Smooth muscle cell (in vitro differentiated cells): ENCODE data around the gene GAB2. TPM values are rescaled to one million over a fixed set of nuclear protein-coding genes. Genes with fewer than 3 reads are reported as not detected.

Source experiments
- DNase-seq: peaks from one replicate; lab custom pipeline; 2025; ENCODE audit not compliant: unreplicated experiment; lab: John Stamatoyannopoulos, UW
- H2AFZ ChIP-seq: fragments of 200-600 bp; sonication (generic); 2 replicates; pipeline ENCODE4 v1.6.0; 2016; ENCODE audit warnings: antibody characterized with exemption, low read depth, mild to moderate bottlenecking
- H3F3A ChIP-seq: fragments of 200-600 bp; sonication (generic); 2 replicates; pipeline ENCODE4 v1.6.0; 2017; ENCODE audit warnings: antibody characterized with exemption, low read depth
- H3K27ac ChIP-seq: fragments of 200-600 bp; sonication (generic); 2 replicates; pipeline ENCODE4 v1.5.1; 2016; ENCODE audit warnings: low read depth, mild to moderate bottlenecking
- H3K27me3 ChIP-seq: fragments of 200-600 bp; sonication (generic); 2 replicates; pipeline ENCODE4 v1.6.1; 2016; ENCODE audit warnings: low read depth, mild to moderate bottlenecking
- H3K36me3 ChIP-seq: fragments of 200-600 bp; sonication (generic); 2 replicates; pipeline ENCODE4 v1.5.1; 2016; ENCODE audit warnings: low read depth
- H3K4me1 ChIP-seq: fragments of 200-600 bp; sonication (generic); 2 replicates; pipeline ENCODE4 v1.5.1; 2016; ENCODE audit warnings: low read depth
- H3K4me2 ChIP-seq: fragments of 200-600 bp; sonication (generic); 2 replicates; pipeline ENCODE4 v1.6.0; 2016; ENCODE audit warnings: mild to moderate bottlenecking
- H3K4me3 ChIP-seq: fragments of 200-600 bp; sonication (generic); 2 replicates; pipeline ENCODE4 v1.5.1; 2016; ENCODE audit warnings: mild to moderate bottlenecking
- H3K79me2 ChIP-seq: fragments of 200-600 bp; sonication (generic); 2 replicates; pipeline ENCODE4 v1.6.0; 2016; ENCODE audit warnings: low read depth, mild to moderate bottlenecking
- H3K9ac ChIP-seq: fragments of 200-600 bp; sonication (generic); 2 replicates; pipeline ENCODE4 v1.6.0; 2016; ENCODE audit warnings: low read depth
- H3K9me3 ChIP-seq: fragments of 200-600 bp; sonication (generic); replicated peaks from 2 replicates; pipeline ENCODE4 v1.5.1; 2016; ENCODE audit warnings: low read depth
- H4K20me1 ChIP-seq: fragments of 200-600 bp; sonication (generic); 2 replicates; pipeline ENCODE4 v1.6.0; 2016; ENCODE audit warnings: low read depth
- WGBS: methylation state at CpG from one replicate; pipeline ENCODE4 v1.1.7; 2016; ENCODE audit warnings: low lambda C conversion rate; 5-methylcytosine and 5-hydroxymethylcytosine counted together
- polyA plus RNA-seq: library from polyadenylated mRNA; unstranded; fragments of >200 nt; fragmentation: Nextera tagmentation; extraction: Ambion mirVana; gene quantifications from 2 replicates; pipeline ENCODE4 v1.2.1, GENCODE V29; 2016
- total RNA-seq: library from RNA; depleted of rRNA; stranded (reverse); fragments of >200 nt; gene quantifications from 2 replicates; pipeline ENCODE4 v1.2.3, GENCODE V29; 2014
- TF ChIP-seq, protein P1 (sequence below): fragments of 200-600 bp; sonication (generic); IDR thresholded peaks from 2 replicates; pipeline ENCODE4 v1.5.1; 2017; ENCODE audit warnings: borderline replicate concordance, mild to moderate bottlenecking, antibody characterized with exemption; ENCODE audit not compliant: insufficient read depth, poor library complexity, severe bottlenecking

Gene GAB2
- total and polyA plus RNA-seq, 2 experiments from 2014 or later = 4.2 to 9.7 TPM

- peaks cover 74% of the 10 kb centered on the region for H4K20me1 ChIP-seq
Observed at GRCh38 chr11:78199653-78200015, 218.0 kb downstream of the GAB2 start.

GRCh38 chr11:78199015-78199652 is 218.5 kb downstream of the GAB2 start:
- 98% methylated on average over 6 of the region's 6 CpGs for WGBS
- Histone ChIP-seq H3K36me3 (no peaks in the 10 kb centered on the region), H3K4me2 (no peak overlapping the region), H3K79me2 (peaks cover 13% of the 10 kb centered on the region), H3K27me3 (no peaks in the 10 kb centered on the region), H3K9me3 (no peaks in the 10 kb centered on the region), H3K4me3 (no peak overlapping the region), H3K4me1 (peaks cover 2% of the 10 kb centered on the region), H3K27ac (no peak overlapping the region), H3F3A (no peaks in the 10 kb centered on the region), H3K9ac (no peak overlapping the region), H4K20me1 (peaks cover 75% of the 10 kb centered on the region), H2AFZ (no peak overlapping the region)
- no peak for DNase-seq
- TF ChIP-seq, protein P1, sequence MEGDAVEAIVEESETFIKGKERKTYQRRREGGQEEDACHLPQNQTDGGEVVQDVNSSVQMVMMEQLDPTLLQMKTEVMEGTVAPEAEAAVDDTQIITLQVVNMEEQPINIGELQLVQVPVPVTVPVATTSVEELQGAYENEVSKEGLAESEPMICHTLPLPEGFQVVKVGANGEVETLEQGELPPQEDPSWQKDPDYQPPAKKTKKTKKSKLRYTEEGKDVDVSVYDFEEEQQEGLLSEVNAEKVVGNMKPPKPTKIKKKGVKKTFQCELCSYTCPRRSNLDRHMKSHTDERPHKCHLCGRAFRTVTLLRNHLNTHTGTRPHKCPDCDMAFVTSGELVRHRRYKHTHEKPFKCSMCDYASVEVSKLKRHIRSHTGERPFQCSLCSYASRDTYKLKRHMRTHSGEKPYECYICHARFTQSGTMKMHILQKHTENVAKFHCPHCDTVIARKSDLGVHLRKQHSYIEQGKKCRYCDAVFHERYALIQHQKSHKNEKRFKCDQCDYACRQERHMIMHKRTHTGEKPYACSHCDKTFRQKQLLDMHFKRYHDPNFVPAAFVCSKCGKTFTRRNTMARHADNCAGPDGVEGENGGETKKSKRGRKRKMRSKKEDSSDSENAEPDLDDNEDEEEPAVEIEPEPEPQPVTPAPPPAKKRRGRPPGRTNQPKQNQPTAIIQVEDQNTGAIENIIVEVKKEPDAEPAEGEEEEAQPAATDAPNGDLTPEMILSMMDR = no peak

More at GRCh38 chr11:78199653-78200015, 218.0 kb downstream of the GAB2 start:
- Histone ChIP-seq H2AFZ (no peak overlapping the region), H3K36me3 (no peaks in the 10 kb centered on the region), H3K4me3 (no peak overlapping the region), H3K79me2 (peaks cover 13% of the 10 kb centered on the region), H3K9ac (no peak overlapping the region), H3K27me3 (no peaks in the 10 kb centered on the region), H3K9me3 (no peaks in the 10 kb centered on the region), H3K27ac (no peak overlapping the region), H3K4me2 (no peak overlapping the region), H3K4me1 (peaks cover 2% of the 10 kb centered on the region), H3F3A (no peaks in the 10 kb centered on the region)
- 97% methylated on average over 5 of the region's 5 CpGs for WGBS
- no peak for DNase-seq
- TF ChIP-seq, protein P1 = no peak

GRCh38 chr11:78197816-78198215 is 219.8 kb downstream of the GAB2 start:
- H3K27me3 ChIP-seq = no peaks in the 10 kb centered on the region
- H3K9ac ChIP-seq = no peak overlapping the region
- H3K79me2 ChIP-seq = peaks cover 22% of the 10 kb centered on the region
- H4K20me1 ChIP-seq = peaks cover 88% of the 10 kb centered on the region
- TF ChIP-seq, protein P1 = no peak
- H2AFZ ChIP-seq = no peak overlapping the region
- no peak overlapping the region for H3K27ac ChIP-seq
- no peaks in the 10 kb centered on the region for H3K36me3 ChIP-seq
- WGBS = 91% methylated on average over 8 of the region's 8 CpGs
- H3K4me3 ChIP-seq = no peak overlapping the region
- DNase-seq = no peak
- no peak overlapping the region for H3K4me2 ChIP-seq
- H3F3A ChIP-seq = no peaks in the 10 kb centered on the region
- no peaks in the 10 kb centered on the region for H3K9me3 ChIP-seq
- peaks cover 2% of the 10 kb centered on the region for H3K4me1 ChIP-seq

- no peak for DNase-seq
- peaks cover 95% of the 10 kb centered on the region for H4K20me1 ChIP-seq
- H3K79me2 ChIP-seq = peaks cover 22% of the 10 kb centered on the region
- H3K27ac ChIP-seq = no peak overlapping the region
- peaks cover 2% of the 10 kb centered on the region for H3K4me1 ChIP-seq
- no peak overlapping the region for H3K4me3 ChIP-seq
- WGBS = over 99% methylated on average over 40 of the region's 40 CpGs
- no peaks in the 10 kb centered on the region for H3K9me3 ChIP-seq
- H2AFZ ChIP-seq = no peak overlapping the region
- TF ChIP-seq, protein P1 = no peak
- no peaks in the 10 kb centered on the region for H3K36me3 ChIP-seq
- H3K4me2 ChIP-seq = no peak overlapping the region
- H3K9ac ChIP-seq = no peak overlapping the region
- no peaks in the 10 kb centered on the region for H3K27me3 ChIP-seq
- no peaks in the 10 kb centered on the region for H3F3A ChIP-seq
Observed at GRCh38 chr11:78196661-78197091, 220.9 kb downstream of the GAB2 start.
